Measurements from ENCODE around the gene CLCN1. TPM values are rescaled to one million over a fixed set of nuclear protein-coding genes. Genes with fewer than 3 reads are reported as not detected.

Gene CLCN1
- total and polyA plus RNA-seq, 10 donors: 0.06 to 0.54 (median 0.08) TPM; not detected in 3

DNA sequence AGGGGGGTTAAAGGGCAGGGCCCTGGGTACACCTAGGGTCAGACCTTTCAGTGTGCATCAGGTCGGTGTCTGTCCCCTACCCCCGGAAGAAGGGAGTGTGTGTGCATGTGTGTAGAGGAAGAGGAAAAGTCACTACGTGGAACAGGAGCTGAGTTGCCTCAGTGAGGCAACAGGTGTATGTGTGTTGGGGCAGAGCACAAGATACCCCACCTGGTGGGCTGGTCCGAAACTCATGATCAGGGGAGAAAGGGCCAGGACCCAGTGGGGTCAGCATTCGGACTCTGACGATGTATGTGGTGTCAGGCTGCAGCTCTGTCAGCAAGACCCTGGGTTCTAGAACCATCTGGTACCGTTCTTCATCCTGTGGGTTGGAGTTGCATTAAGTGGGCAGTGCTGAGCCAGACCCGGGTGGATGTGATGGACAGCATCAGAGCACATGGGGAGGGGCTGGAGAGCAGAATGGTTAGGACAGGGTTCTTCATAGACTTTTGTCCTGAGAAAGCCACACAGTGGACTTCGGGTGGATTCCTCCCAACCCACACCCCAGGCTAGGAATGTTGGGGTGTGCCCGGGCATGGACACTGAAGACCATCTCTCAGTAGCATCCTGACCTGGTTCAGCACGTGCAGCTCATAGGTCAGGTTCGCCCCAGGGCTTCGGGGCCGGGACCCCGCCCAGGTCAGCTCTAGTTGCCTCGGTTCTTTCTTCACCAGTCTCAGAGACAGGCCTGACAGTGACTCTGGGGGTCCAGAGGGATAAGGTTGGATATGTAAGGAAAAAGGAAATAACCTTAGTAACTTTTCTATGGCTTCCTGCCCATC, 82.0 kb downstream of the CLCN1 start:
- DNase-seq: no peak
- TF ChIP-seq POLR2A (IDR thresholded peaks at IDR 0.05): no peak
- TF ChIP-seq, protein P1, sequence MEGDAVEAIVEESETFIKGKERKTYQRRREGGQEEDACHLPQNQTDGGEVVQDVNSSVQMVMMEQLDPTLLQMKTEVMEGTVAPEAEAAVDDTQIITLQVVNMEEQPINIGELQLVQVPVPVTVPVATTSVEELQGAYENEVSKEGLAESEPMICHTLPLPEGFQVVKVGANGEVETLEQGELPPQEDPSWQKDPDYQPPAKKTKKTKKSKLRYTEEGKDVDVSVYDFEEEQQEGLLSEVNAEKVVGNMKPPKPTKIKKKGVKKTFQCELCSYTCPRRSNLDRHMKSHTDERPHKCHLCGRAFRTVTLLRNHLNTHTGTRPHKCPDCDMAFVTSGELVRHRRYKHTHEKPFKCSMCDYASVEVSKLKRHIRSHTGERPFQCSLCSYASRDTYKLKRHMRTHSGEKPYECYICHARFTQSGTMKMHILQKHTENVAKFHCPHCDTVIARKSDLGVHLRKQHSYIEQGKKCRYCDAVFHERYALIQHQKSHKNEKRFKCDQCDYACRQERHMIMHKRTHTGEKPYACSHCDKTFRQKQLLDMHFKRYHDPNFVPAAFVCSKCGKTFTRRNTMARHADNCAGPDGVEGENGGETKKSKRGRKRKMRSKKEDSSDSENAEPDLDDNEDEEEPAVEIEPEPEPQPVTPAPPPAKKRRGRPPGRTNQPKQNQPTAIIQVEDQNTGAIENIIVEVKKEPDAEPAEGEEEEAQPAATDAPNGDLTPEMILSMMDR (IDR thresholded peaks at IDR 0.05 in 8 of 11, conservative IDR thresholded peaks at IDR 0.05 in 3 of 11): no peak
- TF ChIP-seq POLR2AphosphoS5 (IDR thresholded peaks at IDR 0.05): no peak
- intact Hi-C loops (cut with DNase I; ENCODE audit: low total_unique reads): no loop called here
- Histone ChIP-seq H3K4me3 (no peak overlapping the region), H3K36me3 (peaks cover 0 to 10% (median 4%) of the 10 kb centered on the region in 6 donors), H3K27ac (no peak overlapping the region), H3K4me1 (peaks cover 0 to 35% (median 20%) of the 10 kb centered on the region in 6 donors), H3K9me3 (no peaks in the 10 kb centered on the region), H3K27me3 (replicated peaks in 1 of 7) (no peaks in the 10 kb centered on the region)
- 88 to 92% (median 91%) methylated on average over 10 to 16 of the region's 16 CpGs for WGBS, 5 donors

DNA sequence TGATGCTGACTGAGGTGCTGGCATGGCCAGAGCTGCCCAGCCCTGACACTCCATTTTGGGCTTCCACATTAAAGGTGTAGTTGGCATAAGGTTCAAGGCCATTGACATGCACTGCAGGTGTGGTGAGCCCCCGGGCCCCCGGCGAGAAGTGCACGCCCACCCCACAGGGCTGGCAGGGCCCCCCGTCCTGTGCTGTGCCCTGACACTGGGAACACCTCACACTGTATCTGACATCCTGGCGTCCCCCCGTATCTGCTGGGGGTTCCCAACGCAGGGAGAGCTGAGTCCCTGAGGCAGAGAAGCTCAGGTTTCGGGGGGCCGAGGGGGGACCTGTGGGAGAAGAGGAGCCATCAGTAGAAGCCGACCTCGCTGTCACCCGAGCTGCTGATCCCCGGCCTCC, 82.7 kb downstream of the CLCN1 start:
- H3K4me3 ChIP-seq: no peak overlapping the region
- 92 to 98% (median 94%) methylated on average over 12 to 14 of the region's 14 CpGs for WGBS, 5 donors
- no peak for TF ChIP-seq POLR2AphosphoS5 (IDR thresholded peaks at IDR 0.05)
- TF ChIP-seq, protein P1 (IDR thresholded peaks at IDR 0.05 in 8 of 11, conservative IDR thresholded peaks at IDR 0.05 in 3 of 11): no peak
- no peak for TF ChIP-seq POLR2A (IDR thresholded peaks at IDR 0.05)

GRCh38 chr7:143399151-143399550, 83.2 kb downstream of the CLCN1 start:
- Histone ChIP-seq H3K9me3 (no peaks in the 10 kb centered on the region), H3K27ac (no peak overlapping the region), H3K4me1 (peaks cover 0 to 22% (median 15%) of the 10 kb centered on the region in 6 donors), H3K36me3 (peaks cover 0 to 5% (median 0%) of the 10 kb centered on the region in 6 donors), H3K4me3 (no peak overlapping the region), H3K27me3 (replicated peaks in 1 of 7) (no peaks in the 10 kb centered on the region)
- peak; percentile 64 for DNase-seq
- intact Hi-C loops (cut with DNase I; ENCODE audit: low total_unique reads): no loop called here
- 89 to 97% (median 93%) methylated on average over 6 to 8 of the region's 8 CpGs for WGBS, 5 donors
- TF ChIP-seq, protein P1 (IDR thresholded peaks at IDR 0.05 in 8 of 11, conservative IDR thresholded peaks at IDR 0.05 in 3 of 11): no peak
- TF ChIP-seq POLR2AphosphoS5 (IDR thresholded peaks at IDR 0.05) (no peak), POLR2A (IDR thresholded peaks at IDR 0.05) (no peak)

More for the DNA sequence above, 82.7 kb downstream of the CLCN1 start:
- H3K27me3 ChIP-seq (replicated peaks in 1 of 7): no peaks in the 10 kb centered on the region
- peaks cover 0 to 5% (median 1%) of the 10 kb centered on the region in 6 donors for H3K36me3 ChIP-seq
- peak; percentile 42 for DNase-seq
- intact Hi-C loops (cut with DNase I; ENCODE audit: low total_unique reads): no loop called here
- H3K9me3 ChIP-seq: no peaks in the 10 kb centered on the region
- H3K27ac ChIP-seq: no peak overlapping the region
- H3K4me1 ChIP-seq: peaks cover 0 to 28% (median 16%) of the 10 kb centered on the region in 6 donors

DNA sequence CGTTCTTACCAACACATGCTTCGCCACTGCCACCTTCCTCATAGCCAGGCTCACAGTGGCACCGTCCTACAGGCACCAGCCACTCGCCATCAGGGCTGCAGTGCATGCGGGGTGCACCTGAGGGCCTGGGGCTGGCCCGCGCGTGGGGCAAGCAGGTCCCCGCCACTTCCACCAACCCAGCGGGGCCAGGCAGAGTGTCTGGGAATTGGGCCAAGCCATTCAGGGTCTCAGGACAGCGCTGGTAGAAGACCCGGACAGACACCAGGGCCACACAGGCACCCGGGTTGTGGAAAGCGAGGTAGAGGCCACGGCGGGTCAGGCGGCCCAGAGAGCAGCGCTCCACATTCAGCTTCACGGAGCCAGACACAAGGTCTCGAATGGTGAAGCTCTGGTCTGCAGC, 83.7 kb downstream of the CLCN1 start:
- no peak overlapping the region for H3K27ac ChIP-seq

More for the DNA sequence above, 83.7 kb downstream of the CLCN1 start:
- no peak for TF ChIP-seq POLR2A (IDR thresholded peaks at IDR 0.05)
- TF ChIP-seq, protein P1 (IDR thresholded peaks at IDR 0.05 in 8 of 11, conservative IDR thresholded peaks at IDR 0.05 in 3 of 11): no peak
- TF ChIP-seq POLR2AphosphoS5 (IDR thresholded peaks at IDR 0.05): peak in 1 of 3 donors; percentile 38
- no peaks in the 10 kb centered on the region for H3K9me3 ChIP-seq
- intact Hi-C loops (cut with DNase I; ENCODE audit: low total_unique reads): loop anchor here (10.0 kb wide), 1 partner anchor 85 kb away; the partner anchor contains the start of gene CLCN1
- peaks cover 0 to 17% (median 14%) of the 10 kb centered on the region in 6 donors for H3K4me1 ChIP-seq
- DNase-seq: peak; percentile 68
- H3K27me3 ChIP-seq (replicated peaks in 1 of 7): no peaks in the 10 kb centered on the region
- WGBS, 5 donors: 92 to 94% (median 94%) methylated on average over 17 to 20 of the region's 20 CpGs
- H3K36me3 ChIP-seq: peaks cover 0 to 5% (median 0%) of the 10 kb centered on the region in 6 donors
- H3K4me3 ChIP-seq: no peak overlapping the region
